ENCODE results near the gene CMIP.

The CMIP gene

DNA sequence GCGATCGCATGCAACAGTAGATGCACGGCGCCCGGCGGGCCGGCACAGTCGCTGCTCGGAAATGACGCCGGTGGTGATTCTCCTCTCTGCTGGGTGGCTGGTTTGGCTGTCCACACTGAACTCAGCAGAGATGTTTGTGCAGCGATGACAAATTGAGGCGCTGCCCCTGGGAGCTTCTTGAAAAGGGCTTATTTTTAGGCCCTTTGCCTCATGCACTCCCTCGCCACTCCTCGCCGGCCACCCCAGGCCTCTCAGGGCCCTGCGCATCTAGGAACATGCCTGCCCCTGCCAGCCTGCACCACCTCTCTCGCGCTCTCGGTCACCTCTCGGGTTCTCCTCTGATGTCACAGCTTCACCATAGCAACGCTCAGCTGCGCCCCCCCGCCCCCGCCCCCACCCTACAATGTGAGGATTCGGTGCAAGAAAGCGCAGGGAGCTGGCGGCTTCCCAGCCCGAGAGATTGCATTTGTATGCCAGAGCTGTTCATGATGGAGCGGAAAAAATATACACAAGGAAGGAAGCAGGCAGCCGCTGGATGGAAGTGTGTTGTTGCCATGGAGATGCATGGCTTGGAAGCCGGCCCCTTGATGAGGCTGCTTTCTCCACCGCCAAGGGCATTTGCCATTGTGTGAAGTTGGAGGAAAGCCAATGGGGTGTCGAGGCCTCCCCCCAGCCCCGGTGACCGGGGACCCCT is 253.2 kb downstream of the CMIP start:
- Histone ChIP-seq H3K27ac (ENCODE audit: low read depth, low read length) (no peak overlapping the region), H3K4me3 (ENCODE audit: low read depth, low read length) (no peak overlapping the region), H2BK5ac (ENCODE audit: low read depth, low read length, poor library complexity) (no peak overlapping the region), H3K36me3 (ENCODE audit: control insufficient read depth in 1 of 2, insufficient read depth in 2 of 2, low read length in 2 of 2) (peaks cover 73 to 84% of the 10 kb centered on the region in 2 experiments), H3K4me1 (ENCODE audit: control insufficient read depth in 1 of 2, insufficient read depth in 2 of 2, low read length in 2 of 2) (peaks cover 0 to under 1% of the 10 kb centered on the region in 2 experiments), H3K9me3 (ENCODE audit: insufficient read depth, low read depth, low read length) (peaks cover 2% of the 10 kb centered on the region), H3K4me2 (ENCODE audit: low read length) (no peak overlapping the region), H3K18ac (ENCODE audit: low read length) (no peak overlapping the region), H4K91ac (ENCODE audit: low read depth, low read length) (no peak overlapping the region), H2BK120ac (ENCODE audit: insufficient read depth, low read length, poor library complexity) (no peak overlapping the region), H4K12ac (ENCODE audit: low read depth, low read length) (no peak overlapping the region), H2AFZ (ENCODE audit: insufficient read depth, low read length, poor library complexity) (no peak overlapping the region), H4K8ac (ENCODE audit: low read depth, low read length) (no peak overlapping the region), H3K79me1 (ENCODE audit: low read length) (peaks cover 3% of the 10 kb centered on the region), H3K9ac (ENCODE audit: low read length) (no peak overlapping the region), H2AK5ac (ENCODE audit: low read length) (no peak overlapping the region), H3K4ac (ENCODE audit: low read depth, low read length) (no peak overlapping the region), H3K14ac (ENCODE audit: low read length) (no peak overlapping the region), H3K23ac (ENCODE audit: low read length) (no peak overlapping the region), H2BK12ac (ENCODE audit: low read length) (no peak overlapping the region), H3K27me3 (ENCODE audit: insufficient read depth, low read length) (no peaks in the 10 kb centered on the region), H3K79me2 (ENCODE audit: control insufficient read depth, insufficient read depth, low read length, poor library complexity) (no peaks in the 10 kb centered on the region)
- DNase-seq = no peak
- no CpG with 5 or more reads among the region's 36 CpGs for WGBS (ENCODE audit: extremely low coverage, insufficient coverage, insufficient read length)

DNA sequence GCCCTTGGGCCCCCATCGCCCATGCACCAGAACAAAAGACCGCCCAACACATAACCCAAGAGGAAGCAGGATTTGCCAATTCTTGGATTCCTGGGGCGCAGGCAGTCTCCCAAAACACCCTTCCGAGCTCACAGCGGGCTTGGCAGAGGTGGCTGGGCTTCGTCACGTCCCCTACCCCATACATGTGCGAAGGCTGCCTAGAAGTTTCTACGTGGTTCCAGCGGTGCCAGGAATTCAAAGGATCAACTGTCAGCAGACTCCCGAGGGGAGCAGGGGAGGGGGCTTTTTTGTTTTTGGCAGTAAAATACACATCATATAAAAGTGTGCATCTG is 253.7 kb downstream of the CMIP start:
- Histone ChIP-seq H4K91ac (ENCODE audit: low read depth, low read length) (no peak overlapping the region), H4K12ac (ENCODE audit: low read depth, low read length) (no peak overlapping the region), H3K18ac (ENCODE audit: low read length) (no peak overlapping the region), H4K8ac (ENCODE audit: low read depth, low read length) (no peak overlapping the region), H2BK12ac (ENCODE audit: low read length) (no peak overlapping the region), H2BK5ac (ENCODE audit: low read depth, low read length, poor library complexity) (no peak overlapping the region), H3K9ac (ENCODE audit: low read length) (no peak overlapping the region), H3K23ac (ENCODE audit: low read length) (no peak overlapping the region), H3K36me3 (ENCODE audit: control insufficient read depth in 1 of 2, insufficient read depth in 2 of 2, low read length in 2 of 2) (peaks cover 73 to 82% of the 10 kb centered on the region in 2 experiments), H3K79me1 (ENCODE audit: low read length) (peaks cover 3% of the 10 kb centered on the region), H3K4me2 (ENCODE audit: low read length) (no peak overlapping the region), H2AK5ac (ENCODE audit: low read length) (no peak overlapping the region), H3K9me3 (ENCODE audit: insufficient read depth, low read depth, low read length) (peaks cover under 1% of the 10 kb centered on the region), H3K4me3 (ENCODE audit: low read depth, low read length) (no peak overlapping the region), H3K14ac (ENCODE audit: low read length) (no peak overlapping the region), H3K4me1 (ENCODE audit: control insufficient read depth in 1 of 2, insufficient read depth in 2 of 2, low read length in 2 of 2) (peaks cover 2% of the 10 kb centered on the region in 2 experiments), H3K27ac (ENCODE audit: low read depth, low read length) (no peak overlapping the region), H3K4ac (ENCODE audit: low read depth, low read length) (no peak overlapping the region), H2BK120ac (ENCODE audit: insufficient read depth, low read length, poor library complexity) (no peak overlapping the region), H3K27me3 (ENCODE audit: insufficient read depth, low read length) (no peaks in the 10 kb centered on the region), H2AFZ (ENCODE audit: insufficient read depth, low read length, poor library complexity) (no peak overlapping the region), H3K79me2 (ENCODE audit: control insufficient read depth, insufficient read depth, low read length, poor library complexity) (no peaks in the 10 kb centered on the region)
- WGBS (ENCODE audit: extremely low coverage, insufficient coverage, insufficient read length) = no CpG with 5 or more reads among the region's 11 CpGs
- DNase-seq = no peak

DNA sequence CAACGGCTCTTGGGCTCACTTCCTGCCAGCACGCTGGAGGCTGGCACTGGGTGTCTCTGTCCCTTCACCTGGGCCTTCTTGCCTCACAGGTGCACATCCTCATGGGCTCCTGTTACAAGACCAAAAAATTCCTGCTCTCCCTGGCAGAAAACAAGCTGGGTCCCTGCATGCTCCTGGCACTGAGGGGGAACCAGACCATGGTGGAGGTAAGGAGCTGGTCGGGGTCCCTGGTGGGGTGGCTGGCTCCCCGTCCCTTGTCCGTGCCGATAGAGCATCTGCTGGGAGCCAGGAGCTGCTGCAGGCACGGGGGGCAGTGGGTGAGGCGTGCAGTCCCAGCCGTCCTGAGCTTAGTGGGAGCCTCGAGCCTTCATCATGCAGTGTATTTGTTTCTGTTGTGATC is 255.0 kb downstream of the CMIP start:
- H3K79me2 ChIP-seq (ENCODE audit: control insufficient read depth, insufficient read depth, low read length, poor library complexity) = no peaks in the 10 kb centered on the region
- H3K4me2 ChIP-seq (ENCODE audit: low read length) = no peak overlapping the region
- no peak overlapping the region for H3K23ac ChIP-seq (ENCODE audit: low read length)
- no CpG with 5 or more reads among the region's 10 CpGs for WGBS (ENCODE audit: extremely low coverage, insufficient coverage, insufficient read length)
- no peak overlapping the region for H2BK5ac ChIP-seq (ENCODE audit: low read depth, low read length, poor library complexity)
- H3K27ac ChIP-seq (ENCODE audit: low read depth, low read length) = no peak overlapping the region
- no peak for DNase-seq
- peaks cover 6% of the 10 kb centered on the region for H3K79me1 ChIP-seq (ENCODE audit: low read length)
- H4K91ac ChIP-seq (ENCODE audit: low read depth, low read length) = no peak overlapping the region
- H3K4ac ChIP-seq (ENCODE audit: low read depth, low read length) = no peak overlapping the region
- no peak overlapping the region for H2BK12ac ChIP-seq (ENCODE audit: low read length)
- H3K36me3 ChIP-seq (ENCODE audit: control insufficient read depth in 1 of 2, insufficient read depth in 2 of 2, low read length in 2 of 2) = peaks cover 67 to 76% of the 10 kb centered on the region in 2 experiments
- H3K4me1 ChIP-seq (ENCODE audit: control insufficient read depth in 1 of 2, insufficient read depth in 2 of 2, low read length in 2 of 2) = peaks cover 7 to 8% of the 10 kb centered on the region in 2 experiments
- no peak overlapping the region for H2AK5ac ChIP-seq (ENCODE audit: low read length)
- no peak overlapping the region for H2AFZ ChIP-seq (ENCODE audit: insufficient read depth, low read length, poor library complexity)
- no peak overlapping the region for H3K14ac ChIP-seq (ENCODE audit: low read length)
- H3K27me3 ChIP-seq (ENCODE audit: insufficient read depth, low read length) = no peaks in the 10 kb centered on the region
- H3K18ac ChIP-seq (ENCODE audit: low read length) = no peak overlapping the region
- H3K9me3 ChIP-seq (ENCODE audit: insufficient read depth, low read depth, low read length) = no peaks in the 10 kb centered on the region
- H3K9ac ChIP-seq (ENCODE audit: low read length) = no peak overlapping the region
- no peak overlapping the region for H4K12ac ChIP-seq (ENCODE audit: low read depth, low read length)
- no peak overlapping the region for H2BK120ac ChIP-seq (ENCODE audit: insufficient read depth, low read length, poor library complexity)
- no peak overlapping the region for H3K4me3 ChIP-seq (ENCODE audit: low read depth, low read length)
- H4K8ac ChIP-seq (ENCODE audit: low read depth, low read length) = no peak overlapping the region

DNA sequence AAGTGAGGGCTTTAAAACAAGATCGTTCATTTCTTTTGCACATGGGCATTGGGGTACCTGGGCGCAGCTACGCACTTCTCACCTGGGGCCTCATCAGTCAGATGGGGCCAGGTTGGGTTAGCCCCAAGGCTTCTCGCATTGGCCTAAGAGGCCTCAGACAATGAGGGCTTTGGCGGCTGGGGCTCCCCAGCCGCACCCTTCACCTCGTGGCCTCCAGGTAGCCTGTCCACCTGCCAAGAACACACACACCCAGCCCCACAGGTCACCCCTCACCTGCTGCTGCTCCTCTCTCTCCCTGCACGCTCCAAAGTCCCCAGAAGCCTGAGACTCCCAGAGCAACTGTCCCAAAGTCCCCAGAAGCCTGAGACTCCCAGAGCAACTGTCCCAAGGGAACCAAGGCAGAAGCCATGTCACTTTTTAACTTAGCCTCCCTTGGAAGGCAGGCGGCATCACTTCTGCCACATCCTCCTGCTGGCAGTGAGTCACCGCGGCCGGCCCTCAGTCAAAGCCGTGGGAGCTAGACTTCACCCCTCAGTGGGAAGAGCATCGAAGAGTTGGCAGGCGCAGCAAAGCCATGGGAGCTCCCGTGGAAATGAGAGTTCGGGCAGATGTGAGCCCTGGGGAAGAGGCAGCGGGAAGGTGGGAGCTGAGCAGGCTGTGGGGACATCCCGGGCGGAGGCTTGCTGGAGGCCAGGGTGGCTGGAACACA is 255.6 kb downstream of the CMIP start:
- Histone ChIP-seq H3K23ac (ENCODE audit: low read length) (no peak overlapping the region), H3K4ac (ENCODE audit: low read depth, low read length) (no peak overlapping the region), H2AK5ac (ENCODE audit: low read length) (no peak overlapping the region), H3K79me1 (ENCODE audit: low read length) (peaks cover 6% of the 10 kb centered on the region), H2BK12ac (ENCODE audit: low read length) (no peak overlapping the region), H3K9me3 (ENCODE audit: insufficient read depth, low read depth, low read length) (no peaks in the 10 kb centered on the region), H3K14ac (ENCODE audit: low read length) (no peak overlapping the region), H2BK120ac (ENCODE audit: insufficient read depth, low read length, poor library complexity) (no peak overlapping the region), H4K12ac (ENCODE audit: low read depth, low read length) (no peak overlapping the region), H3K36me3 (ENCODE audit: control insufficient read depth in 1 of 2, insufficient read depth in 2 of 2, low read length in 2 of 2) (peaks cover 73 to 78% of the 10 kb centered on the region in 2 experiments), H3K27ac (ENCODE audit: low read depth, low read length) (no peak overlapping the region), H3K4me1 (ENCODE audit: control insufficient read depth in 1 of 2, insufficient read depth in 2 of 2, low read length in 2 of 2) (peaks cover 7 to 11% of the 10 kb centered on the region in 2 experiments), H3K4me3 (ENCODE audit: low read depth, low read length) (no peak overlapping the region), H4K91ac (ENCODE audit: low read depth, low read length) (no peak overlapping the region), H2AFZ (ENCODE audit: insufficient read depth, low read length, poor library complexity) (no peak overlapping the region), H3K9ac (ENCODE audit: low read length) (no peak overlapping the region), H3K27me3 (ENCODE audit: insufficient read depth, low read length) (no peaks in the 10 kb centered on the region), H4K8ac (ENCODE audit: low read depth, low read length) (no peak overlapping the region), H3K18ac (ENCODE audit: low read length) (no peak overlapping the region), H3K4me2 (ENCODE audit: low read length) (no peak overlapping the region), H2BK5ac (ENCODE audit: low read depth, low read length, poor library complexity) (no peak overlapping the region), H3K79me2 (ENCODE audit: control insufficient read depth, insufficient read depth, low read length, poor library complexity) (no peaks in the 10 kb centered on the region)
- WGBS (ENCODE audit: extremely low coverage, insufficient coverage, insufficient read length) = no CpG with 5 or more reads among the region's 20 CpGs
- DNase-seq = no peak

Data from trophoblast cell (in vitro differentiated cells and primary cell).